ENCODE data around the gene FIGLA. TPM values are rescaled to one million over a fixed set of nuclear protein-coding genes. Genes with fewer than 3 reads are reported as not detected.

Gene FIGLA
- total RNA-seq, 1 experiment from 2014 or later = not detected

DNA sequence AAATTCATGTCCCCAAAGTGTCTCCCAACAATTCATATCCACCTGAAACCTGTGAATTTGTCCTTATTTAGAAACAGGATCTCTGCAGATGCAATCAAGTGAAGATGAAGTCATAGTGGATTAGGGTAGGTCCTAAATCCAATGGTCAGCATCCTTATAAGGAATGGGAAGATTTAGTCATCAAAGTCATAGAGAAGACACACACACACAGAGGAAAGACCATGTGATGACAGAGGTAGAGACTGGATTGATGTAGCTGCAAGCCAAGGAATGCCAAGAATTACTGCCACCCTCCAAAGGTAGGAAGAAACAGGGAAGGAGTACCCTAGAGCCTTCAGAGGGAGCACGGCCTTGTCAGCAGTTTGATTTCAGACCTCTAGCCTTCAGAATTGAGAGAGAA, 40.1 kb downstream of the FIGLA start:
- H3K4me1 ChIP-seq (ENCODE audit: low read length) = no peaks in the 10 kb centered on the region
- no peak overlapping the region for H3K27ac ChIP-seq (ENCODE audit: low read length)
- no peak overlapping the region for H3K4me2 ChIP-seq (ENCODE audit: low read depth, low read length, poor library complexity, severe bottlenecking)
- no peak overlapping the region for H2AFZ ChIP-seq (ENCODE audit: low read length)
- H3K9me2 ChIP-seq (replicated peaks; ENCODE audit: insufficient read depth, low read length) = no peaks in the 10 kb centered on the region
- H3K79me2 ChIP-seq (ENCODE audit: low read length) = no peaks in the 10 kb centered on the region
- H3K9me3 ChIP-seq (ENCODE audit: low read length) = peaks cover 7% of the 10 kb centered on the region
- peaks cover 5% of the 10 kb centered on the region; the same call in 1 of the 2 replicates for H3K27me3 ChIP-seq (ENCODE audit: low read length)
- no peaks in the 10 kb centered on the region for H4K20me1 ChIP-seq (ENCODE audit: insufficient read depth, low read depth, low read length)
- no peak overlapping the region for H3K4me3 ChIP-seq (ENCODE audit: low read length)
- no peaks in the 10 kb centered on the region for H3K36me3 ChIP-seq (ENCODE audit: insufficient read depth, low read length)
- no peak overlapping the region for H3K9ac ChIP-seq (ENCODE audit: low read length)
- DNase-seq = no peak

DNA sequence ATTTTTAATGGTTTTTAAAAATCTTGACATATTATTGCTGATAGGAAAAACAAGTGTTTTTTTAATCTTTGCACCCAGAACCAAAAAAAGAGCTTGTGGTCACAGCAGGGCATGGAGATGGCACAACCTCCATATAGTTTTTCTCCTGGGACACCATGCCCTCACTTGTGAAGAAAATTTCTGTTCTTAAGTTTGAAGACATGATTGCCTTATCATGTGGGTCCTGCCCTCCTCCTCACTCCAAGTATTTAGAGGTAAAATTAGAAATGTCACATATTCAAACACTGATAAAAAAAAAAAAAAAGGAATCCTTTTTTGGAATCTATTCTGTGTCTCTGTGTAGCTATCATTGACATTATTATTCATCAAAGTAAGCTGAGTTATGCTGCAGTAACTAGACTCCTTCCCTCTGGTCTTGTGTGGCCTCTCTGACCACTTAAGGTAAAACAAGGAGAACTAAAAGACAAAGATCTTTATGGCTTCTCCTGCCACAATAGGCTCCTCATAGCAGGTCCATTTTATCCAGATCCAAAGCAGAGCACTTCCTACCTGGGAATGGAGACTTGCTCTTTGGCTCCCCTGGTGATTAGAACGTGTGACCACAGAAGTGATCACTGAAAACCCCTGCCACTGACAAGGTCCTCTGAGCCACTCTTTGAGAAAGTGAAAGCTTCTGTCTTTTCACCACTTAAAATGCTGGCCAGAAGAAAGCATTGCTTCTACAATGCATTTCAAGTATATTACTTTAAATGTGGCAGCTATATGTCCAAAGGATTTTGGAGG, 42.2 kb downstream of the FIGLA start:
- Histone ChIP-seq H3K4me3 (ENCODE audit: low read length) (no peak overlapping the region), H3K4me1 (ENCODE audit: low read length) (no peaks in the 10 kb centered on the region), H4K20me1 (ENCODE audit: insufficient read depth, low read depth, low read length) (no peaks in the 10 kb centered on the region), H3K79me2 (ENCODE audit: low read length) (no peaks in the 10 kb centered on the region), H3K9me3 (ENCODE audit: low read length) (peaks cover 7% of the 10 kb centered on the region), H3K9me2 (replicated peaks; ENCODE audit: insufficient read depth, low read length) (no peaks in the 10 kb centered on the region), H3K9ac (ENCODE audit: low read length) (no peak overlapping the region), H2AFZ (ENCODE audit: low read length) (no peak overlapping the region), H3K27ac (ENCODE audit: low read length) (no peak overlapping the region), H3K36me3 (ENCODE audit: insufficient read depth, low read length) (no peaks in the 10 kb centered on the region), H3K27me3 (ENCODE audit: low read length) (peaks cover 5% of the 10 kb centered on the region; the same call in 1 of the 2 replicates), H3K4me2 (ENCODE audit: low read depth, low read length, poor library complexity, severe bottlenecking) (no peak overlapping the region)
- no peak for DNase-seq

DNA sequence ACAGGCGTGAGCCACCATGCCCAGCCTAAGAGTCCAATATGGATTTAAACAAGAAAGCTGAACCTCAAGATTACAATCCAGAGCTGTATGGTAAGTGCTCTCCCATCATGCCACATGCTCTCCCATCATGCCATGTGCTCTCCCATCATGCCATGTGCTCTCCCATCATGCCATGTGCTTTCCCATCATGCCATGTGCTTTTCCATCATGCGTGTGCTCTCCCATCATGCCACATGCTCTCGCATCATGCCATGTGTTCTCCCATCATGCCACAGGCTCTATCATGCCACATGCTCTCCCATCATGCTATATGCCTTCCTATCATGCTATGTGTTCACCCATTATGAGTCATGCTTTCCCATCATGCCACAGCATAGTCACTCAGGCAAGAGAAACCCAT, 43.2 kb downstream of the FIGLA start:
- H3K9me2 ChIP-seq (replicated peaks; ENCODE audit: insufficient read depth, low read length) = no peaks in the 10 kb centered on the region
- H3K4me1 ChIP-seq (ENCODE audit: low read length) = no peaks in the 10 kb centered on the region
- H3K36me3 ChIP-seq (ENCODE audit: insufficient read depth, low read length) = no peaks in the 10 kb centered on the region
- no peak for DNase-seq
- no peaks in the 10 kb centered on the region for H3K79me2 ChIP-seq (ENCODE audit: low read length)
- H3K27ac ChIP-seq (ENCODE audit: low read length) = no peak overlapping the region
- no peaks in the 10 kb centered on the region for H4K20me1 ChIP-seq (ENCODE audit: insufficient read depth, low read depth, low read length)
- H3K9me3 ChIP-seq (ENCODE audit: low read length) = peaks cover 7% of the 10 kb centered on the region
- H2AFZ ChIP-seq (ENCODE audit: low read length) = no peak overlapping the region
- no peak overlapping the region for H3K4me3 ChIP-seq (ENCODE audit: low read length)
- no peak overlapping the region for H3K9ac ChIP-seq (ENCODE audit: low read length)
- H3K27me3 ChIP-seq (ENCODE audit: low read length) = peaks cover 5% of the 10 kb centered on the region; the same call in 1 of the 2 replicates
- no peak overlapping the region for H3K4me2 ChIP-seq (ENCODE audit: low read depth, low read length, poor library complexity, severe bottlenecking)

DNA sequence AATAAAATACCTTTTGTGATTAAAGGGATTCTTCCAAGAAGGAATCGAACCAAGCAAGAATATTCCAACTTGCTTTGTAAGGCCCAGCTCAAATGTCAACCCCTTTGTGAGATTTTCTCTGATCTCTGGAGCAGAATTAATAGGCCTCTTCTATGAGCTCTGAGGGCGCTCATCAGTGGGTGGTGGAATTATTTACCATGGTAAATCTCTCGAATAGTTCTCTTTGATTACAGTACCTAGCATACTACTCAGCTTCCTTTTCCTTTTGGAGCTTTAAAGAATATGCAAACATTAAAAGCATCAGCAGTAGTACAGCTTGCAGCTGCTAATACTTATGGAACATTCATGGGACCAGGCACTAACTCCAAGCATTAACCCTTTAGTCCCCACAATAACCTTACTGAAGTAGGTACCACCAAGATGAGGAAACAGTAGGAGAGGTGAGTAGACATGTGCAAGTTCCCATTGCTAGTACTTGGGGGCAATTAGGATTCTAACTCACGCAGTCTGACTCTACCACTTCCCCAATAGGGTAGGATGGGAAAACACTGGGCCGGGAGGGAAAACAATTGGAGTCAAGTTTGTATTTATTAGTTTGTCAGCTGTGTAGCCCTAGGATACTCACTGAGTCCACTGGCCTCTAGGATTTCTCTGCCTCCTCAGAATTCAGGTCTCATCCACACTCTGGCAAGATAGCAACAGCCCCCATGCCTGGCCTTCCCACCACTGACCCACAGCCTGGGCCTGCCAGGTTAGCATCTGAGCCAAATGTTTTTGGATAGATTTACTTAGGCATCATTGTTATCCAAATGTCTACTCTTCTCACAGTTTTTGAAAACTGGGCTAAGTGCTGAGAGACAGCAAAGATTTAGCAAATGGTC, 44.1 kb downstream of the FIGLA start:
- Histone ChIP-seq H3K27ac (ENCODE audit: low read length) (no peak overlapping the region), H3K9me2 (replicated peaks; ENCODE audit: insufficient read depth, low read length) (no peaks in the 10 kb centered on the region), H2AFZ (ENCODE audit: low read length) (no peak overlapping the region), H3K4me1 (ENCODE audit: low read length) (no peaks in the 10 kb centered on the region), H3K36me3 (ENCODE audit: insufficient read depth, low read length) (no peaks in the 10 kb centered on the region), H3K79me2 (ENCODE audit: low read length) (no peaks in the 10 kb centered on the region), H3K27me3 (ENCODE audit: low read length) (peaks cover 5% of the 10 kb centered on the region; the same call in 1 of the 2 replicates), H3K9ac (ENCODE audit: low read length) (no peak overlapping the region), H3K9me3 (ENCODE audit: low read length) (peaks cover 7% of the 10 kb centered on the region), H4K20me1 (ENCODE audit: insufficient read depth, low read depth, low read length) (no peaks in the 10 kb centered on the region), H3K4me2 (ENCODE audit: low read depth, low read length, poor library complexity, severe bottlenecking) (no peak overlapping the region), H3K4me3 (ENCODE audit: low read length) (no peak overlapping the region)
- DNase-seq = no peak

DNA sequence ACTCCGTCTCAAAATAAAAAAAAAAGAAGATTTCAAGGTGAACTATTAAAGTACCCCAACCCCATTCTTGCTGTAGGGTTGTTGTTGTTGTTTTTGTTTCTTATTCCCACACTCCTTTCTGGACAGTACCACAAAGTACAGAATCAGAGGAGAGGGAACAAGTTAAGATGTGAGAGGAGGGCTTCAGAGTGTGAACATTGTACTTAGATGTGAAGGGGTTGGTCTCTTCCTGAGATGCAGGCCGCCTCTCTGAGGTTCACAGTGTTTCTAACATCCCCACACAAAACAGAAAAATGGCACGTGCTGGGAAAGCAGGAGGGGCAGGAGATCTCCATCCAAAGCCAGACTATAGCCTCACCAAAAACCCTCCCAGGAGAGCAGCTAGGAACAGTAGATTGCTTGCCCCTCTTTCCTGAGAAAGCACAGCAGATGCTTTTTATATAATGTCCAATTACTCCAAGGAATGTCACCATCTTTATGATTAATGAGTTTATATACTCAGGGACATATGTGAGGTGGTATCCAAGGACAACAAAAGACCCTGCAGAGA, 45.1 kb downstream of the FIGLA start:
- no peak overlapping the region for H3K4me3 ChIP-seq (ENCODE audit: low read length)
- H3K27me3 ChIP-seq (ENCODE audit: low read length) = peaks cover 5% of the 10 kb centered on the region; the same call in 1 of the 2 replicates
- H3K9ac ChIP-seq (ENCODE audit: low read length) = no peak overlapping the region
- H3K9me3 ChIP-seq (ENCODE audit: low read length) = peaks cover 7% of the 10 kb centered on the region
- H3K79me2 ChIP-seq (ENCODE audit: low read length) = no peaks in the 10 kb centered on the region
- no peak overlapping the region for H2AFZ ChIP-seq (ENCODE audit: low read length)
- H3K4me2 ChIP-seq (ENCODE audit: low read depth, low read length, poor library complexity, severe bottlenecking) = no peak overlapping the region
- no peaks in the 10 kb centered on the region for H4K20me1 ChIP-seq (ENCODE audit: insufficient read depth, low read depth, low read length)
- H3K4me1 ChIP-seq (ENCODE audit: low read length) = no peaks in the 10 kb centered on the region
- no peaks in the 10 kb centered on the region for H3K36me3 ChIP-seq (ENCODE audit: insufficient read depth, low read length)
- no peak for DNase-seq
- H3K27ac ChIP-seq (ENCODE audit: low read length) = no peak overlapping the region
- H3K9me2 ChIP-seq (replicated peaks; ENCODE audit: insufficient read depth, low read length) = no peaks in the 10 kb centered on the region

DNA sequence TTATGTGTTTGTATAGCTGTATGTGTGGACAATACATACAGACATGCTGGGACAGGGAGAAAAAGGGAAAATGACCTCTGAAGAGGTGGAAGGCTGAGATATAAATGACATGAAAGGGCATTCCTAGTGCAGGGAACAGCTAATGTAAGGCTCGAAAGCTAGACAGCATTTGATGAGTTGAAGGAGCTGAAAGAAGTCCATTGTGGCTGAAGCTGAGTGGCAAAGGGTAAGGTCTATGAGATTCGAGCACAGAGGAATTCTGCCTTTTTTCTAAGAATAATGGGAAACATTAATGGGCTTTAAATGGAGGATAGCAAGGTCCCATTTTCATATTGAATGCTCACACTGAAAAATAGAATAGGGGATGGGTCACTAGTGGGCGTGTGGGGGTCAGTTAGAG, 46.0 kb downstream of the FIGLA start:
- no peak overlapping the region for H2AFZ ChIP-seq (ENCODE audit: low read length)
- no peaks in the 10 kb centered on the region for H4K20me1 ChIP-seq (ENCODE audit: insufficient read depth, low read depth, low read length)
- H3K36me3 ChIP-seq (ENCODE audit: insufficient read depth, low read length) = no peaks in the 10 kb centered on the region
- no peak for DNase-seq
- no peaks in the 10 kb centered on the region for H3K9me2 ChIP-seq (replicated peaks; ENCODE audit: insufficient read depth, low read length)
- peaks cover 7% of the 10 kb centered on the region for H3K9me3 ChIP-seq (ENCODE audit: low read length)
- peaks cover 5% of the 10 kb centered on the region; the same call in 1 of the 2 replicates for H3K27me3 ChIP-seq (ENCODE audit: low read length)
- no peak overlapping the region for H3K4me3 ChIP-seq (ENCODE audit: low read length)
- H3K27ac ChIP-seq (ENCODE audit: low read length) = no peak overlapping the region
- H3K4me2 ChIP-seq (ENCODE audit: low read depth, low read length, poor library complexity, severe bottlenecking) = no peak overlapping the region
- H3K79me2 ChIP-seq (ENCODE audit: low read length) = no peaks in the 10 kb centered on the region
- no peaks in the 10 kb centered on the region for H3K4me1 ChIP-seq (ENCODE audit: low read length)
- no peak overlapping the region for H3K9ac ChIP-seq (ENCODE audit: low read length)

DNA sequence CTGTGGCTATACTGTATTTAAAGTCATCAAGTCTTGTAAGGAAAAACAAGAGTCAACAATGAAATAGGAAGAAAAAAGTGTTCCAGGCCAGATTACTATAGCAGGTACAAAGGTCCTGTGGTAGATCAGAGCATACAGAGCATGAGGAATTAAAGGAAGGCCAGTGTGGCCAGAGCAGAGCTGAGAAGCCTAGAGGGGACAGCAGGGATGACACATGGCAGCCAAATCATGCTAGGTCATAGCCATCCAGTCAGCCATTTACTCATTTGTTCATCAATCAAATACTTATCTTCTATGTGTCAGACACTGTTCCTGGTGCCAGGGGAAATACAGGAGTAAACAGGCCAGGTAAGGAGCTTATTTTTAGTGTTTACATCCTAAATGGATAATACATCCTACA, 46.8 kb downstream of the FIGLA start:
- no peak overlapping the region for H2AFZ ChIP-seq (ENCODE audit: low read length)
- no peaks in the 10 kb centered on the region for H3K79me2 ChIP-seq (ENCODE audit: low read length)
- no peak overlapping the region for H3K4me2 ChIP-seq (ENCODE audit: low read depth, low read length, poor library complexity, severe bottlenecking)
- peaks cover 5% of the 10 kb centered on the region; the same call in 1 of the 2 replicates for H3K27me3 ChIP-seq (ENCODE audit: low read length)
- H3K4me3 ChIP-seq (ENCODE audit: low read length) = no peak overlapping the region
- no peak for DNase-seq
- H3K4me1 ChIP-seq (ENCODE audit: low read length) = no peaks in the 10 kb centered on the region
- H4K20me1 ChIP-seq (ENCODE audit: insufficient read depth, low read depth, low read length) = no peaks in the 10 kb centered on the region
- no peak overlapping the region for H3K27ac ChIP-seq (ENCODE audit: low read length)
- H3K9me3 ChIP-seq (ENCODE audit: low read length) = peaks cover 7% of the 10 kb centered on the region
- no peaks in the 10 kb centered on the region for H3K9me2 ChIP-seq (replicated peaks; ENCODE audit: insufficient read depth, low read length)
- no peaks in the 10 kb centered on the region for H3K36me3 ChIP-seq (ENCODE audit: insufficient read depth, low read length)
- no peak overlapping the region for H3K9ac ChIP-seq (ENCODE audit: low read length)

DNA sequence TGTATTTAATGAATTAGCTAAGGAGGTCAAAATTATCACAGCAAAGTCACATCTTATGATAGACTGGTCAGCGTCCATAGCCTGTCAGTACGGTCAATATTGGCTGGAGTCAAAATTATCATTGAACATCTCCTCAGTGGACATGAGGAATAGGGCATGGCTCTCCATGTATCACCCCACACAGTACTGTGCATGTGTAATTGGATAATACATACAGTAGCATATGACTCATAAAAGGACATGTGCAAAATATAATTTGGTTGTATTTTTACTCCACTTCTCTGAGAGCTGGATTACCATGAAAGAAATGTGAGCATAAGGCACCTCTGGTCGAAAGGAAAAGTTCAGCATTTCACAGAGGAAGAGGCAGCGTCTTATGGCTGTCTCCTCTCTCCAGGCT, 47.4 kb downstream of the FIGLA start:
- Histone ChIP-seq H3K36me3 (ENCODE audit: insufficient read depth, low read length) (no peaks in the 10 kb centered on the region), H2AFZ (ENCODE audit: low read length) (no peak overlapping the region)
- DNase-seq = no peak

More for the DNA sequence above, 47.4 kb downstream of the FIGLA start:
- Histone ChIP-seq H3K4me2 (ENCODE audit: low read depth, low read length, poor library complexity, severe bottlenecking) (no peak overlapping the region), H3K27me3 (ENCODE audit: low read length) (peaks cover 5% of the 10 kb centered on the region; the same call in 1 of the 2 replicates), H3K4me1 (ENCODE audit: low read length) (no peaks in the 10 kb centered on the region), H4K20me1 (ENCODE audit: insufficient read depth, low read depth, low read length) (no peaks in the 10 kb centered on the region), H3K79me2 (ENCODE audit: low read length) (no peaks in the 10 kb centered on the region), H3K27ac (ENCODE audit: low read length) (no peak overlapping the region), H3K9me3 (ENCODE audit: low read length) (peaks cover 7% of the 10 kb centered on the region), H3K4me3 (ENCODE audit: low read length) (no peak overlapping the region), H3K9me2 (replicated peaks; ENCODE audit: insufficient read depth, low read length) (no peaks in the 10 kb centered on the region), H3K9ac (ENCODE audit: low read length) (no peak overlapping the region)

All from Karpas-422 (cell line).